NCI-H748 treated with DMSO at 0.1 percent for 48 hours (cell line): ENCODE measurements around the gene KRT4.
"Not testable (repeated sequence)": the region's sequence is repeated elsewhere in the genome, so short reads cannot be mapped to it uniquely, and the experiment has no call there.

Source experiments
- DNase-seq: peaks from one replicate; lab custom pipeline; 2025; lab: John Stamatoyannopoulos, UW

Gene KRT4

GRCh38 chr12:52807544-52808470 lies 6.1 kb downstream of the KRT4 start:
- DNase-seq: no peak

- DNase-seq: no peak
Observed at GRCh38 chr12:52806821-52807543, 6.9 kb downstream of the KRT4 start.

- DNase-seq: no peak
Observed at GRCh38 chr12:52806169-52806811, 7.6 kb downstream of the KRT4 start.

GRCh38 chr12:52805739-52806138 lies 8.2 kb downstream of the KRT4 start:
- no peak for DNase-seq

- DNase-seq: no peak
Observed at GRCh38 chr12:52805000-52805399, 8.9 kb downstream of the KRT4 start.

- no peak for DNase-seq
Observed at GRCh38 chr12:52802442-52802841, 11.5 kb downstream of the KRT4 start.

- no peak for DNase-seq
Observed at GRCh38 chr12:52801773-52802172, 12.1 kb downstream of the KRT4 start.

GRCh38 chr12:52800259-52800917 lies 13.5 kb downstream of the KRT4 start:
- DNase-seq: no peak

- no peak for DNase-seq
Observed at GRCh38 chr12:52799505-52800211, 14.3 kb downstream of the KRT4 start.

- no peak for DNase-seq
Observed at GRCh38 chr12:52798671-52799504, 15.0 kb downstream of the KRT4 start.

GRCh38 chr12:52798003-52798670 lies 15.8 kb downstream of the KRT4 start:
- DNase-seq: no peak

GRCh38 chr12:52797529-52797894 lies 16.4 kb downstream of the KRT4 start:
- DNase-seq: no peak

GRCh38 chr12:52796839-52797528 lies 16.9 kb downstream of the KRT4 start:
- no peak for DNase-seq

GRCh38 chr12:52796429-52796794 lies 17.5 kb downstream of the KRT4 start:
- DNase-seq: no peak

GRCh38 chr12:52795694-52796428 lies 18.1 kb downstream of the KRT4 start, which contains the start of gene KRT3:
TSS of gene KRT3 (minus strand) at chr12:52796117. CDS start at chr12:52796042, 75 bp downstream.
- no peak for DNase-seq

- not testable (repeated sequence) for DNase-seq
Observed at GRCh38 chr12:52795332-52795674, 18.6 kb downstream of the KRT4 start.

GRCh38 chr12:52794479-52795331 lies 19.2 kb downstream of the KRT4 start:
- no peak for DNase-seq
